LHCN-M2 (cell line): ENCODE results near the gene P4HB. TPM values are rescaled to one million over a fixed set of nuclear protein-coding genes. Genes with fewer than 3 reads are reported as not detected.

Experiments
- DNase-seq: peaks from one replicate; pipeline ENCODE4 v3.0.0-alpha.2; 2012; ENCODE audit warnings: low read depth
- total RNA-seq: library from RNA; depleted of rRNA; stranded (reverse); fragments of >200 nt; gene quantifications from 2 replicates; pipeline ENCODE4 v1.2.3, GENCODE V29; 2014

P4HB gene
- total RNA-seq, 1 experiment from 2014 or later = 1,598 TPM

- peak; percentile 98 for DNase-seq
Measured at GRCh38 chr17:81898029-81898866, 37.9 kb upstream of the P4HB start.

DNA sequence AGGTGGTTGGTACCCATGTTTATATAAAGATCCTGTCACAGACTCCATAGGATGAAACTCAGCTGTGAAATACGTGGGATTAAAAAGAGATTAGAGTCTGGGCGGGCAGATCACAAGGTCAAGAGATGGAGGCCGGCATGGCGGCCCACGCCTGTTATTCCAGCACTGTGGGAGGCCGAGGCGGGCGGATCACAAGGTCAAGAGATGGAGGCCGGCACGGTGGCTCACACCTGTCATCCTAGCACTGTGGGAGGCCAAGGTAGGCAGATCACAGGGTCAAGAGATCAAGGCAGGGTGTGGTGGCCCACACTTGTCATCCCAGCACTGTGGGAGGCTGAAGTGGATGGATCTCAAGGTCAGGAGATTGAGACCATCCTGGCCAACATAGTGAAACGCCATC, 35.1 kb upstream of the P4HB start:
- DNase-seq = no peak

GRCh38 chr17:81891303-81891552, 30.9 kb upstream of the P4HB start:
- DNase-seq = no peak

GRCh38 chr17:81890447-81891302, 30.3 kb upstream of the P4HB start:
- peak; percentile 21 for DNase-seq

GRCh38 chr17:81889602-81890001, 29.3 kb upstream of the P4HB start:
- no peak for DNase-seq

GRCh38 chr17:81888988-81889595, 28.8 kb upstream of the P4HB start:
- no peak for DNase-seq

DNA sequence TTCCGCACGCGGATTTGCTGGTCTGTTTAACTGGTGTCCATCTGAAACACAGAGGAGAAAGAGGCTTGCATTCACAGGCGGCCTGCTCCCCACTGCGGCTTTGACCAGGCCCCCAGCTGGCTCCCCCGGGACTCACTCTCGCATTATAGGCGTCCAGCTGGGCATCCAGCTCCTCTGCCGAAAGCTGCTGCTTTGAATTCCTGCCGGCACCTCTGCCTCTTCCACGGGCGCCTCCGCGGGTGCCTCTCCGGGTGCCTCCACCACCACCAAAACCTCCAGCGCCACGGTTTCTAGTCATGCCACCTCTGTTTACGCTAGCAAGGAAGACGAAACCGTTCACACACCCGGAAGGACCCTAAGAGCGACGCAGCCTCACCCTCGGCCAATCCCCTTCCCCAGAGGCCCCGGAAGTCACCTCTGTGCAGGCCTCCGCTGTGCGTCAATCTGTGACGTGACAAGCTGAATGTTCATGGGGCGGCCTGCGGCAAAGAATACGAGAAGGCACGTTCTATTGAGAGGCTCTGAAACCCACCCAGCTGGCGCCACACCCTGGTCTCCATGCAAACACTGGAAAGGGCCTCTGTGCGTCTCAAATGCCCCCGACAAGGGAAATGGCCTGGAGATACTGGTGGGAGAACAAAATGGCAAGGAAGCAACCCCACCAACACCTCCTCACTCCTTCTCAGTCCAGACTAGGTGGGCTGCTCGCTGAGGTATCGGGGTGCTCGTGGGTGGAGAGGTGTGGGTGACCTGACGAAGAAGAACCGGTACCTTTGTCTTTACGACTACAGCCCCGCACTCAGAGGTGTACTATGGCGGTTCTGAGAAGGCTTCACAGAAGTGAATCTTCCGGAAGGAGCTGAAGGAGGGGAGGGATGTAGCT, 28.0 kb upstream of the P4HB start:
- DNase-seq = no peak

DNA sequence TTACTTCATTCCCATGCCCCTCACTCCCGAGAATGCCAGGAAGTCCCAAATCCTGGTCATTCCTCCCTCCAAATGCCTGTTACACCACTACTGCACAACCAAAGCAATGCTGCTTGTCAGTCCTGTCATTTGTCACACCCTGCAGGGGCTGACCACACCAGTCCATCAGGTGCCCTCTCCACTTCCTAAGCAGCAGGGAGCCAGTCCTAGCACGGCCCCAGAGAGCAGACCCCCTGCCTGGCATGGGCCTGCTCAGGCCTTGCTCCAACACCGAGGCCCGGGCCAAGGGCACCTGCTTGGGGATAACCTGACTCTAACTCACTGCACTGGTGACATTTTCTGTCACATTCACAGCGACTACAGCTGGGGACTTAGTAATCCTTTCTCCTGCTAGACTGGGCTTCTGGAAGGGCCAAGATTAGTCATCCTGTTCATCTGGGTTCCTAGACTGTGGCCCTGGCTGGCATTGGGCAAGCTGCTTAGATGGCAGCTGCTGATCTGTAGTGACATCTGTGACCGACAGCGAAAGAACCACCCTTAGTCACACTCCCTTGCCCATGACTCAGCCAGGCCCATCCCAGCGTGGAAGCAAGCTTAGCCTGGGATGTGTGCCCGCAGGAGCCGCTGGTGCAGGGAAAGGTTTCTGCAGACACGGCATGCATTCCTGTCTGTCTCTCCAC, 25.7 kb upstream of the P4HB start:
- DNase-seq = peak; percentile 98

GRCh38 chr17:81885454-81885853, 25.1 kb upstream of the P4HB start:
- peak; percentile 62 for DNase-seq

GRCh38 chr17:81884968-81885367, 24.6 kb upstream of the P4HB start:
- DNase-seq = no peak

GRCh38 chr17:81884520-81884919, 24.2 kb upstream of the P4HB start:
- peak; percentile 91 for DNase-seq

DNA sequence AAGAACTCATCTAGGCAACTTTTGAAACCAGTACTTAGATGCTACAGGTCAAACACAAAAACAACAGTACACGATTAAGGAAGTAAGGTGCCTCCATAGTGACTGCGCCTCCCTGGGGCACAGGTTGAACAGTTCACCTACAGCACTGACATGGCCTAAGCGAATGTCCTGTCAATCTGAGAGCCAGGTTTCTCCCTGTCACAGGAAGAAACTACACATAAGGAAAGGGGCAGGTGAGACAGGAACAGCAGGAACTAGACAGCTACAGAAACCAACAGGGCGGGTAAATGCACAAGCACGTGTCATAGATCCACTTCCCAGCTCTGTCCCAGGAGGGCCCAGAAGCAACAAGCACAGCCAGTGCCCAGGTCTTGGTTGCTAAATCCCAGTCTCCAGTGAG, 18.8 kb upstream of the P4HB start:
- no peak for DNase-seq

DNA sequence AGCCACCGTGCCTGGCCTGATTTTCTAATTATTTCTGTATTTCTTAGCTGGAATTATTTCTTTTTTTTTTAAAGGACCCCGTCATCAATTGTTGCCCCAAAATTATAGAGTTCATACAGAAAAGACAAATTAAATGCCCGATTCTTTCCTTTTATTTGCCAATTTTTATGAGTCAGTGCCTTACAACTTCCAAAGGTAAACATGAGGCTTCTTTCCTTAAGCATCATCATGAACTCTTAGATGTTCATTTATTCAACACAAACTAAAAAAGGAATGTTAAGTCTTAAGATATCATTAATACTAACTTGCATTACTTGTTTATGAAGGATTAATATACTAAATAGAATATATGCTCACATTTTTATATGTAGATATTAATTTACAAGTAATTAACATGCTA, 18.0 kb upstream of the P4HB start:
- no peak for DNase-seq

GRCh38 chr17:81877569-81877968, 17.2 kb upstream of the P4HB start:
- DNase-seq = no peak

- DNase-seq = peak; percentile 84
Measured at GRCh38 chr17:81871387-81872230, 11.3 kb upstream of the P4HB start.

DNA sequence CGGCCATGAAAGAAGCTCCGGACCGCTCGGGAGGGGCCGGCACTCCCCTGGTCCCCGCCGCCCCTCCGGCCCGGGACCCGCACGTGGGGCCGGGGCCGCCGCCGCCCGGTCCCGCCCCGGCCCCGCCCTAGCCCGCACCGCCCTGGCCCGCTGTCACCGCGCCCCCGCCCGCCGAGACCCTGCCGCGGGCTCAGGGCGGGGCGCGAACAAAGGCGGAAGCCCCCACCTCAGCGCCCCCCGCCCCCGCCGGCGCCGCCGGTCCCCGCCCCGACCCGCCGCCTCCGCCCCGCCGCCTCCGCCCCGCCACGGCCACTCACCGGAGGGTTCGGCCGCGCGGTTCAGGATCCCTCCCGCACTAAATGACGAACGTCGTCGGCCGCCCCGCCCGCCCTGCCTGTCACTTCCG, 10.6 kb upstream of the P4HB start, which contains the start of gene ARHGDIA:
ARHGDIA (minus strand) TSS at position 357 of the 406 bp plus-strand sequence. CDS start 1,407 bp downstream, outside the sequence.
- no peak for DNase-seq

DNA sequence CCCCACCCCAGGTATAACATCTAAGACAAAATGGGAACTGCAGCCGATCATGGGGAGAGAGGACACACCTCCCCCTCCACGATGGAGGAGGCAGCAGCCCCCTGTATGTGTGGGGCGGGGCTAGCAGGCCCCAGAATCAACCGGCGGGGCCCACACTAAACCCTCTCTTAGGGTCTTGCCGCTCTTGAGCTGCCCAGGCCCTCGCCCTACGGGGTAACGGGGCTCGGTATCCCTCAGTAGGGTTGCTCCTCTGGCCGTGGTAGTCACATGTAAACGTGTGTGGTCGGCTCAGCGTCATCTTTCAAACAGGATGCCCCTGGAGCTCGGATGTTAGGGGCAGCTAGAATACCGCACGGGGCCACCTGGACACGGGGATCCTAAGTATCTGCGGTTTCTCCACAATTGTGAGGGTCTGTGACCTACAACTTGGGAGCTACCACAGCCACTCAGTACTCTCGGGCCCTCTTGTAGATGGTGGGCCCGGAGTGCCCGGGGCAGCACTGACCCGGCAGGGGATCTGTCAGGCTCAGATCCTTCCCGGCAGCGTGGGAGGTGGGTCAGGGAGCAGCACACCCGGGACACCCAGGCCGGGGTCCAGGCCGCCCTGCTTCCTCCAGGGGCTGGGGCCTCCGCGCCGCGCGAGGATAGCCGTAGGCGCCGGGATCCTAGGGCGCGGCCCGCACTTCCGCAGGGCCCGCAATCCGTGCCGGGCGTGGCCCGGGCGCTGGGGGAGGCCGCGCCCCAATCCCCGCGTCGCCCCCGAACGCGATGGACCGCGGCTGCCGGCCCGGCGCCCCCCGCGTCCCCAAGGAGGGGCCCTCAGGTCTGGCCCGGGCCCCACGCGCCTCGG, 10.0 kb upstream of the P4HB start:
- peak; percentile 56 for DNase-seq

DNA sequence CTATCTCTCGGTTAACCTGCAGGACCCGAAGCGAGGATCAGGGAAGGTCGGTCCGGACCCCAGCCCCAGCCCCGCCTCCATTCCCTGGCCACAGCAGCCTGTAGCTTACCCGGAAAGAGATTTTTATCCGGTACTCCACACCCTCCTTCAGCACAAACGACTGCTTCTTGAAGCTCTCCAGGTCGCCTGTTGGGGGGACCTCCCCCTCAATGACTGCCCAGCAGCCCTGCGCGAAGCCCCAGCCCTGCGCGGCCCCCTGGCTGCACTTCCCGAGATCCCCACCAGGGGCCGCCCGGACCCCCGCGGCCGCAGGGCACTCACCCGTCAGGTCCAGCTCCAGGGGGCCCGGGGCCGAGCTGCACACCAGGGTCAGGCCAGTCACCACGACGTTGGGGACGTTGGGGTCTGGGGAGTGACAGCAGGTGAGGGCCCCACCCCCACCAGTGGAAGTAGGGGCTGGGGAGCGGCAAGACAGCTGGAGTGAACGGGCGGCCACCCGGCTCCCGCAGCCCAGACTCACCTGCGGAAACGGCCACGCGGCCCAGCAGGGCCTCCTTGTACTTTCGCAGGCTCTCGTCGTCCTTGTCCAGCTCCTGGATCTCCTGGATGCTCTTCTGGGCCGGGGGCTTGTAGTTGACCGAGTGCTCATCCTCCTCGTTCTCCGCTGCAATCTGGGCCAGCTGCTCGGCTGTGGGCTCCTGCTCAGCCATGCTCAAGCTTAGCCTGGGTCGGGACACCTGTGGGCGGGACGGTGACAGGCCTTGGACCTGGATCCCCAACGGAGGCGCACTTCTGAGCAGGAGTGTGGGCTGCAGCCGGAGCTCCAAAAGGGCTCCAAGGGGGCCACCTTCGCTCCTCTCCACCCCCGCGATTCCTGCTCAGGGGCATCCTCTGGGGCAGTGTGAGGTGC, 9.1 kb upstream of the P4HB start:
- DNase-seq = peak; percentile 36
